NCI-H2196 (cell line): Measurements from ENCODE around the gene LOX.
"Not testable (repeated sequence)": the region's sequence is repeated elsewhere in the genome, so short reads cannot be mapped to it uniquely, and the experiment has no call there.

Source experiments
- DNase-seq: peaks from one replicate; lab custom pipeline; 2025; ENCODE audit not compliant: unreplicated experiment; lab: John Stamatoyannopoulos, UW

Gene LOX

GRCh38 chr5:122099060-122099790 is 21.2 kb upstream of the LOX start:
- DNase-seq, result no peak

DNA sequence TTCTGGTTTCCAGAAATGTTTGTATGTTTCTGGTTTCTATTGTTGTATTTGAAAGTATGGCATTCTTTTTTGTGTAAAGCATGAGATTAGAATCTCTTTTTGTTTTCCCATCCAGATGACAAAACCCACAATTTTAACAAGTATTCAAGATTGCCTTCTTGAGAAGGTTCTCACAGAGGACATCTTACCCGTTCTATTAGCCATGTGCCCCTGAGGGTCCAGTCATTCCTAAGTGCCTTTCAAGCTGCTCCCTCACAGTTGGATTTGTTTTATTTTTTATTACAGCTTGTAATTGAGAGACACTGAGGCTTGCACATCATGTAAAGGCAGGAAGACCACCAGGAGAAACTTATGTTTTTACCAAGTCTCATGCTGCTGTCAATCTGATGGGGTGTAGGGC is 19.3 kb upstream of the LOX start:
- DNase-seq, result no peak

GRCh38 chr5:122095158-122095557 is 17.1 kb upstream of the LOX start:
- DNase-seq, result no peak

- DNase-seq, result not testable (repeated sequence)
Measured at GRCh38 chr5:122094251-122094650, 16.2 kb upstream of the LOX start.

- no peak for DNase-seq
Measured at GRCh38 chr5:122093415-122094180, 15.5 kb upstream of the LOX start.

- DNase-seq, result peak; percentile 4
Measured at GRCh38 chr5:122091936-122092600, 14.0 kb upstream of the LOX start.

DNA sequence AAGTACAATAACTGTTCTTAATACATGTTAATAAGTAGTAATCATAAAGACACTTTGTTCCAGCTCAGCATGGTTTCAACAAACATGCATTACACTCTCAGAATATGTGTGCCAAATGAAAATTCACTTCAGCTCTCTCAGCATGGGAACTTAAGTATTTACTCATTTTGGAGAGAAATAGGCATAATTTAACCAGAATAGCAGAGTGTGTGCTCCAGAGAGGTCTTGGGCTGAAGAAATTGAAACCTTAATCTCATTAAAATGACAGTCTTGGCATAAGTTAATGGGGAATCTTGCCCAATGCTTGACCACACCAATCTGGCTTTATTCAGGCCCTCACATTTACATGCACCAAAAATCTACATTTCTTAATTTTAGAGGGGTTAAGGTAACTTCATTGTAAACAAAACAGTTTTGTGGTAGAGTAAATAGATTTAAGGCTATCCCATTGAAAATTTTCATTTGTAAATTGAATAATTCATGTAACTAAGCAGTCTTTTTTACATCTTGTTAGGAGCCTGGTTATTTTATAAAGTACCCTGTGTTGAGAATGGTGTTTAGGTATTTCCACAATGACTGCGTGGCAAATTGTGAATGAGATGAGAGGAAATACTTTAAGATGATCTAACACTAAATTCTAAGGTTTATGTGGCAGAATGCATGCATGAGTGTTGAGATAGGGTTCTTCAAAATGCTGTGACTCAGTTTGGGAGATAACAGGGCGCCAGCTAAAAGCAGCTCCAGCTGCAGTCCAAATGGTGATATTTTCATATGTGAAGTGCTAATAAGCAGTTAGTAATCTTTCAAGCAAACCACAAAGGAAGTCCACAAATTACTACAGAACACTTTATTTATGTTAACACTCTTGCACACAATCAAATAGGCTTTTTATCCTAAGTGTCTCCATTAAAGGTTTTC is 11.3 kb upstream of the LOX start:
- DNase-seq, result no peak

DNA sequence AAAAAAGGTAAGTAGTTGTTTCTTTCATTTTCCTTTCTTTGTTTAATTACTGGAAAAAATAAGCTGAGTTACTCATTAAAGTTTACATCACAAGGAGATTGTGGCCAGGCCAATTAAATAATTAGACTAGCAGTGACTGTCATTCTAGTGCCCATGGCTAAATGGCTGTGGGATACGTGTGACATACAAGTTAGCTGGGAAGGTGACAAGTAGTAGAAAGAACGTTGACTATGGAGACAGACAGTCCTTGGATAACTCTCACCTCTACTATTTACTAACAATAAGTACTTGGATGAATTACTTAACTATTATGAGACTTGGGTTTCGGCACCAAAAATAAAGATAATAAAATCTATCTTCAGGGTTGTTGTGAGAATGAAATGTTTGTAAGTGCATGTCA is 7.0 kb upstream of the LOX start:
- DNase-seq, result no peak

- no peak for DNase-seq
Measured at GRCh38 chr5:122083535-122083934, 5.5 kb upstream of the LOX start.

DNA sequence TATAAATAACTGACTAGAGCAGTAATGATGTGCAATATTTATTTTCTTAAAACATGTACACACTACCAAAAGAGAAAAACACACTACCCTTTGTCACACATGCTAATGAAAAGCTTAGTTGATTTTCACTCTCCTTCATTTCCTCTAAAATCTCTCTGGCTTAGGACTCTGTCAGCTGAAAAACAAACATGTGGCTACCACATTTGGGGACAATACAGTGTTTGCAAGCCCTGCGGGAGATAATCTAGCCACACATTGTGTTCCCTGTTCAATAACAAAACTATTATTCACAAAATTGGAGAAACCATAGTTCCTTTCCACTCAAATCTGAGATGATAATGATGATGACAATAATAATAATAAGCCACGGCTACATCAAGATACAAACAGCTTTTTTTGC is 3.5 kb upstream of the LOX start:
- no peak for DNase-seq

DNA sequence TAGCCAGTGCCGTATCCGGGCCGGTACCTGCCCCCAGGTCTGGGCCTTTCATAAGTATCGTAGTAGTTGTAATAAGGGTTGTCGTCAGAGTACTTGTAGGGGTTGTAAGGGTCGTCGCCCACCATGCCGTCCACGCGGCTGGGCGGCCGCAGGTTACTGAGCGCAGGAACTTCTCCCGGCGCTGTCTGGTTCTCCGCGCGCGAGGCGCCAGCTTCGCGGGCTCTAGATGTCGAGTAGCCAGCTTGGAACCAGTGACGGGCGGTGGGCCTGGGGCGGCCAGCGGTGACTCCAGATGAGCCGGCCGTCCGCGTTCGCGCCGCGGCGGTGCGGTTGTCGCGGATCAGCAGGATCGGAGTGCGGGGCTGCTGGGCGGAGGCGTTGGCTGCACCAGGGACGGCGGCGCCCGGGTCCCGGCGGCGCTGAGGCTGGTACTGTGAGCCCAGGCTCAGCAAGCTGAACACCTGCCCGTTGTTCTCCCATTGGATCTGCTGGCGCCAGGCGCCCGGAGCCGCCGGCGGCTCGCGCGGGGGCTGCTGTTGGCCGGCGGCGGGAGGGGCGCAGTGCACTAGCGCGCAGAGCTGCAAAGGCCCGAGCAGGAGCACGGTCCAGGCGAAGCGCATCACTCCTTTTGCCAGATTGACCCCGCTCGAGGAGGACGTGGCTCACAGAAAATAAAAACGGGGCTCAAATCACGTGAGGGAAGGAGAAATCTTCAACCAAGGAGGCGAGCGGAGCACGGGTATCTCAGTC is 518 bp downstream of the LOX start:
- peak; percentile 26 for DNase-seq

DNA sequence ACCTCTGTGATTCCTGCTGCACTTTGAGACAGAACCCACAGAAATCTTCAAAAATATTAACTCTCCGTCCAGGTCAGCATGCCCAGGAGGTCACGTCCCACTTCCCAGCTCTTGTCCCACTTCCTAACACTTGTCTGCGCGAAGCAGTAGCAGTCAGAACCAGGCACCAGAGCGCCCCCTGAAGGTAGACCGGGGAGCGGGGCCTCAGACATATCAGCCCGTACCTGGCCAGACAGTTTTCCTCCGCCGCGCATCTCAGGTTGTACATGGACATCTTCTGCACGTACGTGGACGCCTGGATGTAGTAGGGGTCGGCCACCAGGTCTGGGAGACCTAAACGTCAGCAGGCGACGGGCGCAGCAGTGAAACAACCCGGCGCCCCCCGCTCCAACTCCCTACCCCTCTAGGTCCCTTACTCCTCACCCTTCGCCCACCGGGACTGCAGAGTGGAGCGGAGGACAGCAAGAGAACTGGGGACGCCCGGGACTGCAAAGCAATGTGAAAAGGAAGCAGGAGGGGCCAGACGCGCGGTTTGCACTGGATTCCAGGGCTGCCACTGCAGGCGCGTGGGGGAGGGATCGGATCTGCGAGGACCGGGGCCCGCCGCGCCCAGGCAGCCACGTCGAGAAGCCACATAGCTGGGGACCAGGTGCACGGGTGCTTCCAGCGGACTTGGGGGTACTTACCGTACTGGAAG is 1.2 kb downstream of the LOX start:
- DNase-seq, result peak; percentile 72

DNA sequence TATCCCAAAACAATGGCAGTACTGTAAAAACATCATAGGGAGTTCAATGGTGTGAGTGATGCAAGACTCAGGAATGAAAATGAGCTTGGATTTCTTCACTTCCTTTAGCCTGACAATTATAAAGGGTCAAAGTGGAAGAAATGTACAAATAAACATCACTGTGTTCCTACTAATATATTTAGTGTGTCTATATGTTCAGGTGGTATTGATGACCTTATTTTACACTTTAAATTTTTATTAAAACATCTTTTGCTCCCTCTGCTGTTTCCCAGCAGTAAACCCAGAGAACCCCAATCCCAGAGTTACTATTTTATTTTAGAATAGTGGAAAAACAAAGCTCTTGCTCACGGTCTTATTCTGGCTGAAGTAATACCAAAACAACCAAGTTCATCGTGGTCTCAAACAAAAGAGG is 2.0 kb downstream of the LOX start:
- no peak for DNase-seq

GRCh38 chr5:122073864-122074263 is 4.2 kb downstream of the LOX start:
- DNase-seq, result no peak

- DNase-seq, result no peak
Measured at GRCh38 chr5:122073018-122073417, 5.0 kb downstream of the LOX start.

DNA sequence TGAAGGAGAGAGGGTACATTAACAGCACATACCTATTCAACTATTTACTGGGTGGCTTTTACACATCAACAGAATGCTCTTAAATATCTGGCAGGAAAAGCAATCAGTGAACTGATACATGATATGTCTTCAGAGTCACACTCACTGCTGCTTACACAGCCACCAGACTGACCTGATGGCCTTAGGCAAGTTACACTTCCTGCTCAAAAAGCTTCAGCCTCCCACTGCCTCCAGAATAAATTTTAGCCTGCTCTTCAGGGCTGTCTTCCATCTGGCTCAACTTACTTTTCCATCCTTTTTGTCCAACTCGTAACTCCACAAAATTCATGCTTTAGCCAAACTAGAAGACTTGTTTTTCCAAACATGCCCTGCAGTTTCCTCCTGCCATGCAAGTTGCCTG is 10.7 kb downstream of the LOX start:
- DNase-seq, result peak; percentile 3

- no peak for DNase-seq
Measured at GRCh38 chr5:122064992-122065391, 13.1 kb downstream of the LOX start.

- no peak for DNase-seq
Measured at GRCh38 chr5:122063836-122064235, 14.2 kb downstream of the LOX start.

DNA sequence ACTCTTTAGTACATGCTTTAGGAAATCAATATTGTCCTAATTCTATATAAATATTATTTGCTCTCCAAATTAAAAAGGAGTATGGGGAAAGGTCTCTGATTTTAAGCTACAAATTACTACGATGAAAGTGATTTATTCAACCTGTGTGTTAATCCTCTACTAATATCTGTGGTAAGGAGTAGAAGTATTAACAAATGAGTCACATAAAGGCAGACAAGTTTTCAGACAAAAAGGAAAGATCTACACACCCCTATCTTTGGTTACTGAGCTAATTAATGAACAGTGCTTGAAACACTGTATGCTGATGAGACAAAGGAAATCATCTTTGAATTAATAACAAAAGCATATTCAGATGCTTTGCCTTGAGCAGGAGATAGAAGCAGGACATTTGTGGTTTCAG is 15.9 kb downstream of the LOX start:
- DNase-seq, result no peak

- no peak for DNase-seq
Measured at GRCh38 chr5:122056913-122057312, 21.1 kb downstream of the LOX start.
